ENCODE data around the gene OR6V1.

DNA sequence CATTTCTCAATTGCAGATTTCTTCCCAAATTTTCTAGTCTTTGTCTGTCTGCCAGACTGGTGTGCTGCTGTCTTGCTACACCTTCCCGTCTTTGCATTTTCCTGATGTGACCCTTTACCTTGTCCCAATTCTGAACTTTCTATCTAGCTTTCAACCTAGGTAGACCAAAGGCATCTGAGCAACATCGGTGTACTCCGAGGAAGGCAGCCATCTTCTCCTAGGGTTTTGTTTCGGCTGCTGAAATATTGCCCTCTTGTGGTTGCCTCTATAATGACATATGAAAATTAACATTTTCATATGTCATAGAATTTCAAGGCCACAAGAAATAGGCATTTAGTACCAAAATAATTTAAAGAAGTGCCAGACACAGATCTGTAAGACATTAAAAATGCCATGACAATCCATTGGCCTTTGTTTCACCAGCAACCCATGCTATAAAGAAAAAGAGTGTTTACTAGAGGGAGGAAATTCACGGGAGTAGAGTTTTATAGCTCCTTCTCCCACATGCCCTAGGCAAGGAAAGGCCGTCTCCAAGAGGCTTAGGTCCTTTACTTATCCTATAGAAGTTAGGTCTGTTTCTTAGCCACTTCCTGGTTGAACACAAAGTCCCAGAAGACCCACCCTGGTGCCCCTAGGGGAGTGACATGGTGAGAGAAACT, 48.6 kb upstream of the OR6V1 start:
- TF ChIP-seq, protein P1, sequence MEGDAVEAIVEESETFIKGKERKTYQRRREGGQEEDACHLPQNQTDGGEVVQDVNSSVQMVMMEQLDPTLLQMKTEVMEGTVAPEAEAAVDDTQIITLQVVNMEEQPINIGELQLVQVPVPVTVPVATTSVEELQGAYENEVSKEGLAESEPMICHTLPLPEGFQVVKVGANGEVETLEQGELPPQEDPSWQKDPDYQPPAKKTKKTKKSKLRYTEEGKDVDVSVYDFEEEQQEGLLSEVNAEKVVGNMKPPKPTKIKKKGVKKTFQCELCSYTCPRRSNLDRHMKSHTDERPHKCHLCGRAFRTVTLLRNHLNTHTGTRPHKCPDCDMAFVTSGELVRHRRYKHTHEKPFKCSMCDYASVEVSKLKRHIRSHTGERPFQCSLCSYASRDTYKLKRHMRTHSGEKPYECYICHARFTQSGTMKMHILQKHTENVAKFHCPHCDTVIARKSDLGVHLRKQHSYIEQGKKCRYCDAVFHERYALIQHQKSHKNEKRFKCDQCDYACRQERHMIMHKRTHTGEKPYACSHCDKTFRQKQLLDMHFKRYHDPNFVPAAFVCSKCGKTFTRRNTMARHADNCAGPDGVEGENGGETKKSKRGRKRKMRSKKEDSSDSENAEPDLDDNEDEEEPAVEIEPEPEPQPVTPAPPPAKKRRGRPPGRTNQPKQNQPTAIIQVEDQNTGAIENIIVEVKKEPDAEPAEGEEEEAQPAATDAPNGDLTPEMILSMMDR (IDR thresholded peaks at IDR 0.05) = peak; percentile 44 to 82 (median 70)
- no peak for TF ChIP-seq POLR2A (IDR thresholded peaks at IDR 0.05)
